H1 (cell line): ENCODE results near the gene HCAR1. TPM values are rescaled to one million over a fixed set of nuclear protein-coding genes. Genes with fewer than 3 reads are reported as not detected.

ENCODE experiments used
- CTCF ChIA-PET: fragments of 300-600 bp; sonication (Branson Sonifier 250); formaldehyde crosslinking; loops from one replicate; lab custom pipeline; 2021; ENCODE audit not compliant: partially characterized antibody; lab: Charles Lee
- POLR2A ChIA-PET: fragments of 300-600 bp; sonication (Branson Sonifier 250); formaldehyde crosslinking; loops from one replicate; lab custom pipeline; 2021; ENCODE audit warnings: inconsistent platforms; ENCODE audit not compliant: partially characterized antibody; lab: Charles Lee
- DNase-seq, 2 experiments: peaks; one replicate each; pipeline versions ENCODE4 v3.0.0 to v3.0.0-alpha.2; 2010 to 2022; ENCODE audit warnings: low spot score in 2 of 2, low read depth in 1 of 2, mixed read lengths in 1 of 2
- FAIRE-seq: peaks from 2 replicates; lab custom pipeline; 2011; peaks lifted over from hg19 to GRCh38; lab: Jason Lieb, UNC
- H2AFZ ChIP-seq: 2 replicates; pipeline ENCODE4 v1.8.1; 2012; ENCODE audit warnings: low read length, inconsistent platforms
- H2AK5ac ChIP-seq: 2 replicates; pipeline ENCODE4 v1.6.1; 2013; ENCODE audit warnings: low read depth, low read length
- H2BK120ac ChIP-seq: replicated peaks from 2 replicates; pipeline ENCODE3; 2013; ENCODE audit warnings: low read depth, low read length, inconsistent platforms
- H2BK12ac ChIP-seq: 2 replicates; pipeline ENCODE4 v1.6.1; 2013; ENCODE audit warnings: low read depth, low read length
- H2BK15ac ChIP-seq: 2 replicates; pipeline ENCODE4 v1.6.1; 2013; ENCODE audit warnings: low read length
- H2BK20ac ChIP-seq: 2 replicates; pipeline ENCODE4 v1.6.1; 2013; ENCODE audit warnings: low read length
- H2BK5ac ChIP-seq: 2 replicates; pipeline ENCODE4 v1.6.1; 2013; ENCODE audit warnings: low read depth, low read length
- H3K14ac ChIP-seq: 2 replicates; pipeline ENCODE4 v1.6.1; 2013; ENCODE audit warnings: inconsistent platforms; ENCODE audit not compliant: insufficient read length
- H3K18ac ChIP-seq: 2 replicates; pipeline ENCODE4 v1.6.1; 2013; ENCODE audit warnings: low read length; ENCODE audit errors: extremely low read depth
- H3K23ac ChIP-seq: 2 replicates; pipeline ENCODE4 v1.6.1; 2013; ENCODE audit warnings: inconsistent platforms; ENCODE audit not compliant: insufficient read length
- H3K23me2 ChIP-seq: 2 replicates; pipeline ENCODE4 v1.6.1; 2013; ENCODE audit warnings: low read depth, low read length
- H3K27ac ChIP-seq: 2 replicates; pipeline ENCODE4 v1.6.1; 2011; ENCODE audit warnings: low read depth, low read length, inconsistent platforms
- H3K27me3 ChIP-seq, 4 experiments: replicated peaks in 1 of 4; 1 replicate in 1 of 4; 2 replicates in 3 of 4; pipeline versions ENCODE4 v1.6.1 to v1.8.1; 2011 to 2013; ENCODE audit warnings: low read length in 3 of 4, mild to moderate bottlenecking in 3 of 4, inconsistent platforms in 2 of 4, mixed read lengths in 2 of 4, moderate library complexity in 1 of 4; ENCODE audit not compliant: control insufficient read depth in 3 of 4, insufficient read depth in 3 of 4; ENCODE audit errors: extremely low read depth in 1 of 4
- H3K36me3 ChIP-seq, 4 experiments: 2 replicates each; pipeline versions ENCODE4 v1.6.1 to v1.8.1; 2011 to 2013; ENCODE audit warnings: mild to moderate bottlenecking in 4 of 4, low read length in 3 of 4, moderate library complexity in 2 of 4, control low read depth in 1 of 4, inconsistent platforms in 1 of 4; ENCODE audit not compliant: insufficient read depth in 4 of 4, control insufficient read depth in 2 of 4
- H3K4ac ChIP-seq: replicated peaks from 2 replicates; pipeline ENCODE3; 2013; ENCODE audit warnings: low read length, low read depth, mixed read lengths, inconsistent platforms; ENCODE audit not compliant: insufficient read length
- H3K4me1 ChIP-seq, 4 experiments: replicated peaks in 1 of 4; 1 replicate in 1 of 4; 2 replicates in 3 of 4; pipeline versions ENCODE4 v1.6.1 to v1.8.1; 2011 to 2013; ENCODE audit warnings: low read length in 3 of 4, inconsistent platforms in 2 of 4, mixed read lengths in 1 of 4; ENCODE audit not compliant: insufficient read depth in 4 of 4, control insufficient read depth in 3 of 4
- H3K4me2 ChIP-seq, 2 experiments: 2 replicates each; pipeline versions ENCODE4 v1.6.1 to v1.8.1; 2011 to 2013; ENCODE audit warnings: low read depth in 2 of 2, low read length in 2 of 2, control low read depth in 1 of 2, inconsistent platforms in 1 of 2, mild to moderate bottlenecking in 1 of 2; ENCODE audit not compliant: insufficient read depth in 1 of 2
- H3K4me3 ChIP-seq, 4 experiments: fragments of 200-600, 300-600 bp in 1 of 4; sonication (generic), shearing (Covaris generic), sonication (Bioruptor Twin) in 1 of 4; 2 replicates each; pipeline versions ENCODE4 v1.5.1 to v1.8.1; 2011 to 2016; ENCODE audit warnings: low read length in 4 of 4, low read depth in 3 of 4, control low read depth in 2 of 4, inconsistent platforms in 2 of 4, mild to moderate bottlenecking in 2 of 4, mixed read lengths in 1 of 4, moderate library complexity in 1 of 4; ENCODE audit not compliant: insufficient read depth in 2 of 4; ENCODE audit errors: extremely low read depth in 1 of 4
- H3K56ac ChIP-seq: replicated peaks from 2 replicates; pipeline ENCODE3; 2013; ENCODE audit warnings: low read depth, mild to moderate bottlenecking, mixed read lengths, low read length, inconsistent platforms; ENCODE audit not compliant: insufficient read length
- H3K79me1 ChIP-seq: 2 replicates; pipeline ENCODE4 v1.6.1; 2013; ENCODE audit warnings: low read depth, low read length, control low read depth
- H3K79me2 ChIP-seq, 2 experiments: 2 replicates each; pipeline versions ENCODE4 v1.6.1 to v1.8.1; 2012 to 2013; ENCODE audit warnings: low read length in 2 of 2, mild to moderate bottlenecking in 2 of 2, inconsistent platforms in 1 of 2; ENCODE audit not compliant: insufficient read depth in 2 of 2, control insufficient read depth in 1 of 2
- H3K9ac ChIP-seq, 4 experiments: replicated peaks in 1 of 4; 1 replicate in 1 of 4; 2 replicates in 3 of 4; pipeline versions ENCODE4 v1.6.1 to v1.8.1; 2011 to 2013; ENCODE audit warnings: low read depth in 3 of 4, low read length in 3 of 4, control low read depth in 2 of 4, mild to moderate bottlenecking in 2 of 4, moderate library complexity in 2 of 4, inconsistent platforms in 1 of 4; ENCODE audit errors: extremely low read depth in 1 of 4
- H3K9me3 ChIP-seq, 2 experiments: 2 replicates each; pipeline versions ENCODE4 v1.6.1 to v1.8.1; 2012 to 2013; ENCODE audit warnings: mild to moderate bottlenecking in 2 of 2, moderate library complexity in 2 of 2, control low read depth in 1 of 2, inconsistent platforms in 1 of 2, low read depth in 1 of 2, low read length in 1 of 2, mixed read lengths in 1 of 2; ENCODE audit not compliant: insufficient read depth in 2 of 2
- H4K20me1 ChIP-seq, 2 experiments: replicated peaks in 1 of 2; 2 replicates each; pipeline versions ENCODE3 to v1.8.1; 2011 to 2013; ENCODE audit warnings: inconsistent platforms in 2 of 2, low read length in 2 of 2, mild to moderate bottlenecking in 1 of 2; ENCODE audit not compliant: insufficient read depth in 2 of 2, control insufficient read depth in 1 of 2
- H4K5ac ChIP-seq: 2 replicates; pipeline ENCODE4 v1.6.1; 2013; ENCODE audit warnings: low read length, low read depth, mixed read lengths, inconsistent platforms; ENCODE audit not compliant: insufficient read length
- H4K8ac ChIP-seq: 2 replicates; pipeline ENCODE4 v1.8.0; 2013; ENCODE audit warnings: mild to moderate bottlenecking, moderate library complexity, low read length, inconsistent platforms; ENCODE audit not compliant: insufficient read depth; ENCODE audit errors: extremely low read depth
- H4K91ac ChIP-seq: replicated peaks from 2 replicates; pipeline ENCODE3; 2013; ENCODE audit warnings: low read length, mixed read lengths, inconsistent platforms; ENCODE audit not compliant: insufficient read length
- BCL11A ChIP-seq, 2 experiments: IDR thresholded peaks; one replicate each; pipeline ENCODE4 v1.6.1; 2011; ENCODE audit warnings: low read depth in 2 of 2, low read length in 2 of 2, mild to moderate bottlenecking in 2 of 2
- CBX8 ChIP-seq: fragments of 300-800, 300-1000 bp; sonication (generic); IDR thresholded peaks from 2 replicates; pipeline ENCODE4 v1.7.1; 2016; ENCODE audit warnings: low read depth, low read length, borderline replicate concordance
- CEBPB ChIP-seq: IDR thresholded peaks from 2 replicates; pipeline ENCODE4 v1.6.1; 2012; ENCODE audit warnings: low read depth, low read length
- CHD1 ChIP-seq: IDR thresholded peaks from 2 replicates; pipeline ENCODE4 v1.6.1; 2012; ENCODE audit warnings: low read depth, low read length, improper control_type of control experiment
- CTBP2 ChIP-seq: IDR thresholded peaks from 2 replicates; pipeline ENCODE4 v1.7.0; 2011; ENCODE audit warnings: borderline replicate concordance, mild to moderate bottlenecking, moderate library complexity, mixed read lengths, low read length; ENCODE audit not compliant: insufficient read depth, insufficient read length
- EP300 ChIP-seq, 2 experiments: IDR thresholded peaks; 1 replicate in 1 of 2; 2 replicates in 1 of 2; pipeline ENCODE4 v1.6.1; 2011 to 2012; ENCODE audit warnings: low read depth in 2 of 2, low read length in 2 of 2, mild to moderate bottlenecking in 2 of 2, borderline replicate concordance in 1 of 2, inconsistent platforms in 1 of 2, moderate library complexity in 1 of 2
- JUN ChIP-seq: IDR thresholded peaks from 2 replicates; pipeline ENCODE4 v1.6.1; 2011; ENCODE audit warnings: low read depth, mild to moderate bottlenecking, improper control_type of control experiment, low read length
- KDM4A ChIP-seq: IDR thresholded peaks from one replicate; pipeline ENCODE4 v1.7.1; 2012; ENCODE audit warnings: low read depth, mild to moderate bottlenecking, moderate library complexity, low read length, inconsistent platforms; ENCODE audit not compliant: severe bottlenecking
- NANOG ChIP-seq: IDR thresholded peaks from 2 replicates; pipeline ENCODE4 v1.6.1; 2011; ENCODE audit warnings: low read length, low read depth, mild to moderate bottlenecking, inconsistent platforms; ENCODE audit not compliant: insufficient read depth, poor library complexity, severe bottlenecking
- RAD21 ChIP-seq, 2 experiments: IDR thresholded peaks in 1 of 2; conservative IDR thresholded peaks in 1 of 2; 2 replicates each; pipeline ENCODE4 v1.6.1; 2011; ENCODE audit warnings: low read depth in 2 of 2, low read length in 2 of 2, improper control_type of control experiment in 1 of 2, inconsistent platforms in 1 of 2, mild to moderate bottlenecking in 1 of 2, moderate library complexity in 1 of 2
- RXRA ChIP-seq: IDR thresholded peaks from 2 replicates; pipeline ENCODE4 v1.6.1; 2011; ENCODE audit warnings: low read depth, mild to moderate bottlenecking, low read length, moderate library complexity; ENCODE audit not compliant: insufficient read depth
- SAP30 ChIP-seq: fragments of 300-600 bp; sonication (generic); IDR thresholded peaks from 2 replicates; pipeline ENCODE4 v1.7.1; 2012; ENCODE audit warnings: low read length, moderate library complexity, mild to moderate bottlenecking, inconsistent platforms; ENCODE audit not compliant: insufficient read depth, insufficient replicate concordance
- SP2 ChIP-seq: IDR thresholded peaks from 2 replicates; pipeline ENCODE4 v1.6.1; 2012; ENCODE audit warnings: mild to moderate bottlenecking, low read length, inconsistent platforms
- SRF ChIP-seq: IDR thresholded peaks from 2 replicates; pipeline ENCODE4 v1.6.1; 2011; ENCODE audit warnings: mild to moderate bottlenecking, low read depth, low read length, moderate library complexity
- WGBS, 2 experiments: shearing (Covaris generic) in 1 of 2; methylation state at CpG; one replicate each; pipeline versions ENCODE4 v1.1.6 to v1.1.7; 2013 to 2015; ENCODE audit warnings: low lambda C conversion rate in 2 of 2, mixed read lengths in 2 of 2, inconsistent platforms in 1 of 2, low coverage in 1 of 2, missing lambda C conversion rate in 1 of 2; ENCODE audit not compliant: insufficient replicate concordance in 2 of 2, insufficient coverage in 1 of 2, insufficient read length in 1 of 2; ENCODE audit errors: extremely low coverage in 1 of 2, missing lambda C conversion rate in 1 of 2; 5-methylcytosine and 5-hydroxymethylcytosine counted together
- polyA plus RNA-seq, 7 experiments: library from polyadenylated mRNA; depleted of rRNA in 3 of 7; stranded (reverse) in 5 of 7; unstranded in 2 of 7; fragments of >200 nt in 5 of 7; fragments of 200-250 nt in 2 of 7; gene quantifications; 1 replicate in 5 of 7; 2 replicates in 1 of 7; 4 replicates in 1 of 7; pipeline versions ENCODE4 v1.2.1 to v1.2.3, GENCODE V29; 2011 to 2013; ENCODE audit warnings: missing spikeins in 2 of 7, mixed read lengths in 2 of 7
- total RNA-seq: library from RNA; stranded (reverse); fragmentation: NEBNext Ultra II Directional; extraction: Animal tissue kit (Norgen Biotek cat#: 25700); gene quantifications from 2 replicates; pipeline ENCODE4 v1.2.1, GENCODE V29; 2021

Gene HCAR1
- total and polyA plus RNA-seq, 2 of the 8 experiments (the other 6 are each of a cell fraction or from before 2014, with no cell fraction given), result 0.02 TPM; not detected in 1

- Histone ChIP-seq H2BK20ac (no peak overlapping the region), H4K8ac (no peak overlapping the region), H3K79me1 (no peaks in the 10 kb centered on the region), H3K14ac (no peak overlapping the region), H3K79me2 (no peaks in the 10 kb centered on the region), H3K18ac (no peak overlapping the region), H2AFZ (no peak overlapping the region), H3K27ac (no peak overlapping the region), H4K5ac (no peak overlapping the region), H3K4ac (no peak overlapping the region), H3K9ac (no peak overlapping the region), H3K27me3 (no peaks in the 10 kb centered on the region; a peak in 1 of 7 replicates), H3K9me3 (no peaks in the 10 kb centered on the region), H3K56ac (no peak overlapping the region), H3K36me3 (no peaks in the 10 kb centered on the region), H4K91ac (no peak overlapping the region), H3K23me2 (no peaks in the 10 kb centered on the region), H2AK5ac (no peak overlapping the region), H2BK15ac (no peak overlapping the region), H3K4me3 (no peak overlapping the region), H3K23ac (no peak overlapping the region), H2BK5ac (no peak overlapping the region), H3K4me2 (no peak overlapping the region), H2BK12ac (no peak overlapping the region), H4K20me1 (no peaks in the 10 kb centered on the region), H2BK120ac (no peak overlapping the region), H3K4me1 (no peaks in the 10 kb centered on the region; a peak in 1 of 7 replicates)
- no peak for DNase-seq
- ChIA-PET CTCF (interaction anchor here (0.6 kb wide), 1 partner anchor 109 kb away, joined by 3 read pairs; no protein-coding TSS in a partner anchor), POLR2A (no interaction called here)
- 94% methylated on average over 3 of the region's 3 CpGs; no CpG with 5 or more reads in 1 of the 2 experiments for WGBS, 2 experiments
- no peak for FAIRE-seq
- TF ChIP-seq CEBPB (no peak), RAD21 (IDR thresholded peaks at IDR 0.05 in 1 of 2, conservative IDR thresholded peaks at IDR 0.05 in 1 of 2; ENCODE audit: low read depth in 2 of 2, low read length in 2 of 2) (no peak), CHD1 (no peak), CTBP2 (no peak), BCL11A (IDR thresholded peaks at IDR 0.05; ENCODE audit: low read depth in 2 of 2, low read length in 2 of 2) (no peak), SRF (no peak), RXRA (no peak), NANOG (no peak), JUN (no peak), SAP30 (no peak), EP300 (IDR thresholded peaks at IDR 0.05; ENCODE audit: borderline replicate concordance in 1 of 2, low read depth in 2 of 2, low read length in 2 of 2) (no peak), SP2 (no peak), CBX8 (no peak), KDM4A (no peak)
Measured at GRCh38 chr12:122686538-122686937, 44.1 kb downstream of the HCAR1 start.
